EH (cell line): ENCODE data around the gene SNX32.

Source experiments
- DNase-seq: peaks from one replicate; pipeline ENCODE4 v3.0.0-alpha.2; 2015; ENCODE audit warnings: low read depth

SNX32 gene

DNA sequence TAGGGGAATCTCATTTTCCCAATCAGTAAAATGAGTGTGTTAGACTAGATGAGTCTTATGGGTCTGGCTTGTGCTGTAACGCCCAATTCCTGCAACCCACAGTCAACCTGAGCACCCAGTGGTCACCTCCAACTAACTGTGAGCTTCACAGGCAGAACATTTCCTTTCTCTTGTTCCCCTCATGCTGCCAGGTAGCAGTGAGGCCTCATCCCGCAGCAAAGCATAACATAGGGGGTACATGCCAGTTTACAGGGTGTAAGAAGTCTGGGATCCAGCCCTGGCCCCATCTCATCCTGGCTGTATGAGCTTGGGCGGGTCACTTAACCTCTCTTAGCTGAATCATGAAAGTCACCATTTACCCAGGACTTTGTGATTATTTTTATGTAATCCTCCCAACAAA is 35.1 kb downstream of the SNX32 start:
- no peak for DNase-seq

DNA sequence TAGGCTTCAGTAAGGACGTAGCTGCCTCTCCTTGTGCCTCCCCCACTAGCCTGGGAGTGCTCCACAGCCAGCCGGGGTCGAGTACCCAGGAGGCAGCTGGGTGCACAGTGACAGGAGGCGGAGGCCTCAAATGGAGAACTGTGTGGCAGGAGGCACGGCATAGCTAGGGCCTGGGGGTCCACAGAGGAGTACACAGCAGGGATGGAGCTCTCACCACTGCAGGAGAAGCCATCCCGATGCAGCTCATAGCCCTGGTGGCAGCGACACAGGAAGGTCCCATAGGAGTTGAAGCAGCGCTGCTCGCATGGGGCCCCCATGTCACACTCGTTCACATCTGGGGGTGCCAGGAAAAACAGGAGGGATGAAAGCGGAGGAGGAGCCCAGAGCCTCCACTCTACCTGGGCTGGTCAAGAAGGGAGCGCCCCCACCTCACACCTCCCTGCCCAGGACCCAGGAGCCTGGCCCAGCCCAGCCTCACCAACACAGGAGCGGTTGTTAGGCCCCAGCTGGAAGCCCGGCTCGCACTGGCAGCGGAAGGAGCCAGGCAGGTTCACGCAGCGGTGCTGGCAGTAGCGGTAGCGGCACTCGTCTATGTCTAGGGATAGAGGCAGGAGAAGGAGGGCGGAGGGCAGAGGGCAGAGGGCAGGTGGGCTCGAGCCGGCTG is 36.0 kb downstream of the SNX32 start:
- DNase-seq, result no peak

DNA sequence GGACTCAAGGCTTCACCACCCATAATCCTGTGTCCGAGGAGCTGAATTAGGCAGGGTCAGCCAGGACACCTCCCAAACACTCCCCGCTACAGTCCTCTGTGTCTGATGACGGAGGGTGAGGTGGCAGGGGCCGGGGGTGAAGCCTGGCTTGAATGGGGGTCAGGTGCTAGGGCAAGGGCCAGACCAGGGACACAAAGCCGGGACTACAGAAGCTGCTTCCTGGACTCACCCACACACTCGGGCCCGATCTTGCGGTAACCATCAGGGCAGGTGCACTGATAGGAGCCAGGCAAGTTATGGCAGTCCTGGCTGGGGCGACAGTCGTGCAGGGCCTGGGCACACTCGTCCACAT is 36.5 kb downstream of the SNX32 start:
- no peak for DNase-seq

DNA sequence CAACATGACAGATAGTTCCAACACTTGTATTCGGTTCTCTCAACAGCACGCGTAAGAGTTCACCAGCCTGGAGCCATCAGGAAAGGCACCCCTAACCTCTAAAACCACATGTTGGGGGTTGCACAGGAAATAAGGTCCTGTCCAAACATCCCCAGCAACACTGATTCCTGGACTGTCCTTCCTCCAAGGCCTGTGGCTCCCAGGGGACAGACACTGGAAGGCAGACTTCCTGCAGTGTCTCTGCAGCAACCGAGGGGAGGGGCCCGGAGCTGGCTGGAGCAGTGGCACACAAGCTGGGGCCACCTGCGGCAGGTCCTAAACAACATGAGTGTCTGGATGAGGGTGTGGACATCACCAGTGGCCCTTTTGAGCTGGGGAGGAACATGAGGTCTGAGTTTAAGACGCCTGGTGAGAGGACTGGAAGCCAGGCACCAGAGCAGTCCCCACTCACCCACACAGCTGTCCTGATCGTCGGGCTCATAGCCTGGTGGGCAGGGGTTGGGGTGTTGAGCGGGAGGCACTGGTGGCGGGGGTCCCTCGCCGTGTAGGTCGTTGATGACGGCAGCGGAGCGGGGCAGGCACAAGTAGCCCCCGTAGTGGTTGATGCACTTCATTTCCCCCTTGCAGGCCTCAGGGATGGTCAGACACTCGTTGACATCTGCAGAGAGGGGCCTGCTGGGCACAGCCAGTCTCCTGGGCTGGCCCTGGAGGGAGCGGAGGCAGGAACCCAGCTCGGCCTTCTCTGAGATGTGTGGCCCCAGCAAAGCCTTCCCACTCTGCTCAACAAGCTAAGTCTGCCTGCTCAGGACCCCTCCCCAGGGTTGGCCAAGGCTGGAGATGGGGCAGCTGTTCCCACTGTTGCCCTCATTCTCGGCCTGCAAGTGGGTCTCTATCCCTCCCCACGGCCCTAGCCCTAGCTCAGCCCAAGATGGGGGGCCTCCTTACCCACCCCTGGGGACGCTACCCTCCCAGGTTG is 37.2 kb downstream of the SNX32 start:
- DNase-seq, result peak; percentile 41

GRCh38 chr11:65871811-65872548 is 38.2 kb downstream of the SNX32 start:
- DNase-seq, result peak; percentile 60

GRCh38 chr11:65872586-65873317 is 39.0 kb downstream of the SNX32 start, which contains the start of gene EFEMP2:
EFEMP2 (minus strand) TSS chr11:65872800; CDS start chr11:65872354, 446 bp downstream.
- DNase-seq, result peak; percentile 75

DNA sequence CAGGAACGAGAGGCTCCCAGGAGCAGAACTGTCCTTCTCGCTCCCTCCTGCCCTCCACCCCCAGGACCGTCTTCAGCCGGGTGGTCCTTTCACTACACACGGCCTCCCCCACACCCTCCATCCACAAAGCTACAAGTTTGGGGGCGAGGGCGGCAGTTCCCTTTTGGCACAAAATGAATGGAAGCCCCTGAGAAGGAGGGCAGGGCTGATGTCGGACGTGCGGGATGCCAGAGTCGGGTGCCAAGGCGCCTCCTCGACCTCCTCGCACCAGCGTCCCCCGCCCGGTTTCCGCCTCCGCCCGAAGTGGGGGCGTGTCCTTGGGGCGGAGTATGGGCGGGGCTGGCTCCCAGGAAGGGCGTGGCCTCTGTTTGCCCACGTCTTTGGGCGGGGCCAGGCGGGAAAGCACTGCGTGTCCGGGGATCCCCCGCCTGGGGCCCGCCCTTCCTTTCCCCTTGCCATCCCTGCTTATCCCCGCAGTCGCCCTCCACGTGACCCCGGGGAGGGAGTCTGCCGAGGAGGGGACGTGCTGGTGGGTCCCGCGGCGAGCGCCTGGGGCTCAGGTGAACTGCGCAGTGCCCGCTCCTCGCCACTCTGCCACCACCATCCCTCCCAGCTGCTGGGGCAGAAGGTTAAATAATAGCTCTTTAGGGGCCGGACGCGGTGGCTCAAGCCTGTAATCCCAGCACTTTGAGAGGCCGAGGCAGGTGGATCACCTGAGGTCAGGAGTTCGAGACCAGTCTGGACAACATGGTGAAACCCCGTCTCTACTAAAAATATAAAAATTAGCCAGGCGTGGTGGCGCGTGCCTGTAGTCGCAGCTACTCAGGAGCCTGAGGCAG is 39.8 kb downstream of the SNX32 start:
- DNase-seq, result peak; percentile 93

GRCh38 chr11:65879617-65880016 is 45.9 kb downstream of the SNX32 start, which contains the start of gene CTSW:
CTSW (plus strand) TSS chr11:65879837; CDS start chr11:65879855, 18 bp downstream.
- no peak for DNase-seq

DNA sequence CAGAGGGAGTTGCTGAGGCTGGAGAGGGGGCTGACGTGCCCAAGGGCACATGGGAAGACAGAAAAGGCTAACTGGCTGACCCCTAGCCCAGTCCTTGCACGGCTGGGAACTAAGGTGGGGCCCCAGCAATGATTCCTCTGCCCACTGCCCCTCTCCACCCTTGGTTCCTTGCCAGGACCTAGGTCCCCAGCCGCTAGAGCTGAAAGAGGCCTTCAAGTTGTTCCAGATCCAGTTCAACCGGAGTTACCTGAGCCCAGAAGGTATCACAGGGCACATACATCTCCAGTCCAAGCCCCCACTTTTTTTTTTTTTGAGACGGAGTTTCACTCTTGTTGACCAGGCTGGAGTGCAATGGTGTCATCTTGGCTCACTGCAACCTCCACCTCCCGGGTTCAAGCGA is 46.3 kb downstream of the SNX32 start:
- DNase-seq, result no peak

DNA sequence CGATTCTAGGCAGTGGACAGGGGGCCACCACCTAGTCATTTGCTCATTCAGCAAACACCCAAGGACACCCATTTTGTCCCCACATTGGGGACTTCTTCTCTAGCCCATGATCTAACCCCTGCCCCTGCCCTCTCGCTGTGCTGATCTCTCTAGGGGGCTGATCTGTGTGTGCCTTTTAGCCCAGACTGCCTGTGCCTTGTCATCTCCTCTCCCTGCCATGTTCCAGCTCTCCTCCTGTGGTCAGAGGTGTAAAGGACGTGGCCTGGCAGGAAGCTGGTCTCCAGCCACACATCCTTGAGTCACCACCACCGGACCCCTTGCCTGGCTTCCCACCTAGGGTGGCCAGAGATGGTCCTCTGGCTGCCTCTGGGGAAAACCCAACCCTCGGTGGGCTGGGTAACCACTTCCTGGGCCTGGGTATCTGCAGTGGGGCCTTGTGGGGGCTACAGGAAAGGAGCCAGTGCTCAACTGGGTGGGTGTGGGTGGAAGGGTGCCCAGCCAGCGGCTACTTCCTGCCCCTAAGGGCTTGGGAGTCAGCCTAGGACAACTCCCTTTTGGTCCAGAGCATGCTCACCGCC is 47.2 kb downstream of the SNX32 start:
- DNase-seq, result peak; percentile 41

DNA sequence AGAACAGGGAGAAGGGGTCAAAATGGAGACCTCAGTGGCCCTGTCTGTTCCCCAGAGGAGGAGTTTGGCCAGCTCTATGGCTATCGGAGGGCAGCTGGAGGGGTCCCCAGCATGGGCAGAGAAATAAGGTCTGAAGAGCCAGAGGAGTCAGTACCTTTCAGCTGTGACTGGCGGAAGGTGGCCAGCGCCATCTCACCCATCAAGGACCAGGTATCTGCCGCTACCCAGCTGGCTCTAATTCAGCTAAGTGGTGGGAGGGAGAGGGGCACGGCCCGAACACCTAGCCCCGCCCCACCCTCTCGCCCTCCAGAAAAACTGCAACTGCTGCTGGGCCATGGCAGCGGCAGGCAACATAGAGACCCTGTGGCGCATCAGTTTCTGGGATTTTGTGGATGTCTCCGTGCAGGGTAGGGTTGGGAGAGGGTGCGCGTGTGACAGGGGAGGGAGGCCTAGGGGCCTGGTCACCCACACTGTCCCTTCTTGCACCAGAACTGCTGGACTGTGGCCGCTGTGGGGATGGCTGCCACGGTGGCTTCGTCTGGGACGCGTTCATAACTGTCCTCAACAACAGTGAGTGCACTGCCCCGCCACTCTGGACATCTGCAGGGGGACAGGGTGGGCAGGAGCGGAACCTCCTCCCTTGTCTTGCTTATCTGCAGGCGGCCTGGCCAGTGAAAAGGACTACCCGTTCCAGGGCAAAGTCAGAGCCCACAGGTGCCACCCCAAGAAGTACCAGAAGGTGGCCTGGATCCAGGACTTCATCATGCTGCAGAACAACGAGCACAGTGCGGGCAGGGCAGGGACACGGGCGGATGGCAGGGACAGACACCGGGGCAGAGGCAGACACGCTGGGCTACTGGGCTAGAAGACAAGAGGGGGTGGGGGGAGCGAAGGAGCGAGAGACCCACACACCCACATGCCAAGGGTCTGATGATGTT is 48.6 kb downstream of the SNX32 start:
- no peak for DNase-seq

GRCh38 chr11:65883058-65883761 is 49.4 kb downstream of the SNX32 start:
- DNase-seq, result no peak

GRCh38 chr11:65883786-65884715 is 50.3 kb downstream of the SNX32 start:
- DNase-seq, result no peak

DNA sequence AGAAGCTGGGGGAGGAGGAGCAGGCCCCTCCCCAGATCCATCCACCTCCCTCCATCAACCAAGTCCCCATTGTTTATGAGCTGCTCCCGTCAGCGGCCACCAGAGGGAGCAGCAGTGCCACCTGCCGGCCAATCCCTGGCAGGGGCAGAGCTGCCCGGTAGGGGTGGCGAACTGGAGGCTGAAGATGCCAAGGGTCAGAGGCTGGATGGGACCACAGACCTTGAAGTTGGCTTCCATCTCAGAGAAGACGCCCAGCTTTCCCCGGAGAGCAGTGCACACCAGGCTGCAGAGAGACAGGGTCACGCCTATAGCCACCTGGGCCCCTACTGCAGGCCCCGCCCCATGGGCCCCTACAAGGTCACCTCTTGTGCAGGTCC is 50.9 kb downstream of the SNX32 start:
- peak; percentile 75 for DNase-seq

- no peak for DNase-seq
Observed at GRCh38 chr11:65885231-65885630, 51.5 kb downstream of the SNX32 start.

DNA sequence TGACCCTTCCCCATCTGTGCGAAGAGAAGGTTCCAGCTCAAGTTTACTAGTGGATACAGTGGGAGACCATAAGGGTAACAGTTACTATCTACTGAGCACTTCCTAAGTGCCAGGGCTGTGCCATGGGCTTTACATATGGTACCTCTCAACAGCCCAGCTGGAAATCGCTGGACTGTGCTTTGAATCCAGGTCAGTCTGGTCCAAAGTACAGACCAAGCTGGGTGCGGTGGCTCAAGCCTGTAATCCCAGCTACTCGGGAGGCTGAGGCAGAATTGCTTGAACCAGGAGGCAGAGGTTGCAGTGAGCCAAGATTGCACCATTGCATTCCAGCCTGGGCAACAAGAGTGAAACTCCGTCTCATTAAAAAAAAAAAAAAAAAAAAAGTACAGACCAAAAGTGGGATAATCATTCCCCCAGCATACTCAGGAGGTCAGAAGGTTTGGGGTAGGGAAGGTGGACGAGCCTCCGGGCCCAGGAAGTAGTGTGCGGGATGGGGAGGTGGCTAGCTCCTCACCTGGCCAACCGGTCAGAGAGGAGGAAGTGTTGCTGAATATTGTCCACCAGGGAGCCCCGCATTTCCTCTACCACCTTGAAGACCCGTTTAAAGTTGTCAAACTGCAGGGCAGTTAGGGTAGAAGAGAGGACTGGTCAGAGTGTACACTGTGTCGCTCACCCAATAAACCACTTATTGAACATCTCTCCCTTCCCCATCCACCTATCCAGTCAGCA is 52.2 kb downstream of the SNX32 start:
- no peak for DNase-seq
